ENCODE results near the gene AK2. TPM values are rescaled to one million over a fixed set of nuclear protein-coding genes. Genes with fewer than 3 reads are reported as not detected.

Gene AK2
- total RNA-seq, 1 donor = 99.7 TPM

DNA sequence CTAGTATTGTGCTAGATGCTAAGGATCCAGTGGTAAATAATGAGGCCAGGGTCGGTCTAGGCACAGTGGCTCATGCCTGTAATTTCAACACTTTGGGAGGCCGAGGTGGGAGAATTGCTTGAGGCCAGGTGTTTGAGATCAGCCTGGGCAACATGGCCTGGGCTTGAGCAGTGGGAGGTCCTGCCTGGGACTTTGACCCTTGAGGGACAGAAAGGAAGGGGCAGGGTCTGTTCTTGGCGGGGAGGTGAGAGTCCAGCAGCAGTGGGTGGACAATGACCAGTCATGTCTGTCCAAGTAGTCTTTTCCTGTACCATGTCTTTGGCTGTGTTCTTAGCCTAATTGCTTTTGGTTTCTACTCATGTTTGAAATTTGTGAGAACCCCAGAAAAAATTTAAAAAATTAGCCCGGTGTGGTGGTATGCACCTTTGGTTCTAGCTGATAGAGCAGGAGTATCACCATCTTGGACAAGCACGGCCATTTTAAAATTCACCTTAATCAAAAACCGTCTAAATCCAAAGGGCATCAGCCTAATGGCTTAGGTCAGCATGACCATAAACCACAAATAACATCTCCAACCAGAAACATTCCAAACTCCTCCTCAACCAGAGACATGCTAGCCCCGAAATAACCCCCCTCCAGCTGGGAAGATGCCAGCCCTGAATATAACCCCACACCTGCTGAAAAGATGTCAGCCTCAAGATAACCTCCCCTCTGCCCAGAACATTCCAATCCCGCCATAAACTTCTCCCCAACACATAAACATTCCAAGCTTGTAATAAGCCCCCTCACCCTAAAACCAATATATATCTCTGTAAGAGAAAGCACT lies 6.8 kb upstream of the AK2 start:
- TF ChIP-seq, protein P1, sequence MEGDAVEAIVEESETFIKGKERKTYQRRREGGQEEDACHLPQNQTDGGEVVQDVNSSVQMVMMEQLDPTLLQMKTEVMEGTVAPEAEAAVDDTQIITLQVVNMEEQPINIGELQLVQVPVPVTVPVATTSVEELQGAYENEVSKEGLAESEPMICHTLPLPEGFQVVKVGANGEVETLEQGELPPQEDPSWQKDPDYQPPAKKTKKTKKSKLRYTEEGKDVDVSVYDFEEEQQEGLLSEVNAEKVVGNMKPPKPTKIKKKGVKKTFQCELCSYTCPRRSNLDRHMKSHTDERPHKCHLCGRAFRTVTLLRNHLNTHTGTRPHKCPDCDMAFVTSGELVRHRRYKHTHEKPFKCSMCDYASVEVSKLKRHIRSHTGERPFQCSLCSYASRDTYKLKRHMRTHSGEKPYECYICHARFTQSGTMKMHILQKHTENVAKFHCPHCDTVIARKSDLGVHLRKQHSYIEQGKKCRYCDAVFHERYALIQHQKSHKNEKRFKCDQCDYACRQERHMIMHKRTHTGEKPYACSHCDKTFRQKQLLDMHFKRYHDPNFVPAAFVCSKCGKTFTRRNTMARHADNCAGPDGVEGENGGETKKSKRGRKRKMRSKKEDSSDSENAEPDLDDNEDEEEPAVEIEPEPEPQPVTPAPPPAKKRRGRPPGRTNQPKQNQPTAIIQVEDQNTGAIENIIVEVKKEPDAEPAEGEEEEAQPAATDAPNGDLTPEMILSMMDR (IDR thresholded peaks at IDR 0.05; ENCODE audit: insufficient read depth, low read depth, low read length) = no peak
- no peak overlapping the region for H3K4me3 ChIP-seq (ENCODE audit: low read depth, low read length)
- DNase-seq (ENCODE audit: low read depth) = peak; percentile 87

DNA sequence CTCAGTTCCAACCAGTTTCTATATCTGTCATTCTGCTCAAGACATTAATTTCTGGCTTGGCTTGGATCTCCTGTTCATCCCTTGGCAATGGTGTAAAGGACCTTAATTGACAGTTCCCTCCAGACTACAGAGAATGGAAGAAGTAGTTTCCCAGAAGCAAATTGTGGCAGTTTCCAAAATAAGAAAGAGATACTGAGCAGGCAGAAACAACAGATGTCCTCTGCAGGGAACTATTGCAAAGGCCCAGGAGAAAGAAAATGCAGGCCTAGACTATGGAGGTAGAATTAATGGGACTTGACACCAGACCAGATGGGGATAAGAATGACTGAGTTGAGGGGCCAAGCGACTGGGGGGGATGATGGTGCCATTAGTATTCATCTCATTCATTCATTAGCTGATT lies 6.1 kb upstream of the AK2 start:
- TF ChIP-seq, protein P1 (IDR thresholded peaks at IDR 0.05; ENCODE audit: insufficient read depth, low read depth, low read length) = no peak

DNA sequence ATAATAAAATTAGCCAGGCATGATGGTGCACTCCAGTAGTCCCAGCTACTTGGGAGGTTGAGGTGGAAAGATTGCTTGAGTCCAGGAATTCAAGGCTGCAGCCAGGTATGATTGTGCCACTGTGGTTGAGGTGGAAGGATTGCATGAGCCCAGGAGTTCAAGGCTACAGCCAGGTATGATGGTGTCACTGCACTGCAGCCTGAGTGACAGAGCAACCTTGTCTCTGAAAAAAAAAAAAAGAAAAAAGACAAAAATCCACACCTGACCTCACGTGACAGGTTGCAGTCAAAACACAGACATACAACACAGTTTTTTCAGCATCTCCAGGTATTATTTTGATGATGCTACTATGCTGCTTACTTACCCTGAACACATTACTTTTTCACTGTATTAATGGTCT lies 4.3 kb upstream of the AK2 start:
- TF ChIP-seq, protein P1 (IDR thresholded peaks at IDR 0.05; ENCODE audit: insufficient read depth, low read depth, low read length) = no peak
- H3K4me3 ChIP-seq (ENCODE audit: low read depth, low read length) = no peak overlapping the region
- no peak for DNase-seq (ENCODE audit: low read depth)

More for the DNA sequence above, 6.1 kb upstream of the AK2 start:
- no peak for DNase-seq (ENCODE audit: low read depth)
- H3K4me3 ChIP-seq (ENCODE audit: low read depth, low read length) = no peak overlapping the region

DNA sequence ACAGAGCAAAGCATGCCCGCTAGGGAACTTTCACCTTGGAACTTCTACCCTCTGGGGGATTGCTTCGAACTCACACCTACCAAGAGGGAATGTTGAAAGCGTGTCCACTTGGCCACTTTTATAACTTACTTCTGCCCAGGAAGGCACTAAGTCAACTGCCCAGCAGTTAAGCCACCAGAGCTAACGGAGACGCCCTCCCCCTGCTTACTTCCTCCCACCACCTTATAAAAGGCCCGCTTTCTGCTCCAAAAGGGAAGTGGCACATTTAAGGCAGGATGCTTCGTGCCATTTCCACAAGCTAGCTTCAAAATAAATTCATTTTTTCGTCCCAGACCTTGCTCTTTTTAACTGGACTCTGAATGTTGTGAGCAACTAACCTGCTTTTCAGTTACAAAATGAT lies 3.2 kb upstream of the AK2 start:
- TF ChIP-seq, protein P1 (IDR thresholded peaks at IDR 0.05; ENCODE audit: insufficient read depth, low read depth, low read length) = no peak
- no peak for DNase-seq (ENCODE audit: low read depth)
- H3K4me3 ChIP-seq (ENCODE audit: low read depth, low read length) = no peak overlapping the region

DNA sequence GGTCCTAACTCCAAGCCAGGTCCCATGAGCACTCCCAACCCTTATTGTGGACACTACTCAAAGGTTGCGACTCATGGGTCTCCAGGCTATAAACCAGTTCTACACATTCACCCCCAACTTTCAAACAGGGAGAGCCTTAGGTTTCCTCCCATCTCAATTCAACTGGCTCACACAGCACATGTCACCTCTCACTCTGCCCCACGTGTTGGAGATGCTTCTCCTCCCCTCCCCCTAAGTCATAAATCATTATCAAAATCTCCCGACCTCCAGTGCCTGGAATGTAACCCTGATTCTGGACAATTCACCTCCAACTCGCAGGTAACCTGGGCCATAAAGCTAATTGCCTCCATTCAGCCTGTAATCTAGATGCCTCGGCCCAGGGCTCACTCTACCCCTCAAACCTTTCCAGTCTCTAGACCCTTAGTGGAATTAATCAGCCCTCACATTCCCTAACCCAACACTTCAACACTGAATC lies 595 bp downstream of the AK2 start:
- DNase-seq (ENCODE audit: low read depth) = peak; percentile 21
- peak overlapping the region; percentile 95 for H3K4me3 ChIP-seq (ENCODE audit: low read depth, low read length)
- TF ChIP-seq, protein P1 (IDR thresholded peaks at IDR 0.05; ENCODE audit: insufficient read depth, low read depth, low read length) = no peak

DNA sequence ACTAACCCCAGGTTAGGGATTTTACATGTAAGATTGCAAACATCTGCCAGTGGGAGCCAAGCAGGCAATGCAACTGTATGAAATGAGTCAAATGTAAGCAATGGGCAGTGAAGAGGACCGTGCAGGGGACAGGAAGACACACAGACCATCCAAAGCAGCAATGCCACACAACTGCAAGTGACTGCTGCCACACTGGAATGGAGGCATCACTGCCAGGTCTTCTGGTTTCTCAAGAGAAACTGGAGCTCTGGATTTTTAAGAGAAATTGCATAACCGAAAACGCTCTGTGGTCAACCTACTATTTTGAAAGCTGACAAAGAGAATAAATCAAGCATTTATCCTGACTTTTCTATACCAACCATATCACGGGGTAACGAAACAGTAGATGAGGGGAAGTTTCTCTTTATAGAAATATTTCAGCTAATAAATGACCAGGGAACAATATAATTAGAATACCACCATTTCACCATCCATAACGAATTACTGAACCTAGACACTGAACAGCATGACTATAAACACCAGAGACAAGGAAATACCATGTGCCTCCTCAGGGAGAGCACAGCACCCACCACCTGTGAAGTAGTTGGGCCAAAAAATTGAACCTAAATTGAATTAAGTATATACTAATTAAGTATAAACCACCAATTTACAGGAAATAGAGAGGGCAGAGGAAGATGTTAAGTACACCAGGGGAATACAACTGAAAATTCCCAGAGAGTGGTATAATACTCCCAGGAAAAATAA lies 4.4 kb downstream of the AK2 start:
- DNase-seq (ENCODE audit: low read depth) = peak; percentile 86
- TF ChIP-seq, protein P1 (IDR thresholded peaks at IDR 0.05; ENCODE audit: insufficient read depth, low read depth, low read length) = no peak
- peak overlapping the region; percentile 14 for H3K4me3 ChIP-seq (ENCODE audit: low read depth, low read length)

Measured in fibroblast of villous mesenchyme (primary cell).